K562 (cell line): ENCODE measurements around the gene PYROXD2.

ENCODE experiments used
- ADNP ChIP-seq: fragments of 200-800 bp; sonication (Bioruptor generic); IDR thresholded peaks from 2 replicates; pipeline ENCODE4 v1.6.1; 2016; ENCODE audit warnings: missing genetic modification characterization, missing compliant biosample characterization
- CBFB ChIP-seq: sonication (generic); formaldehyde crosslinking; IDR thresholded peaks from 2 replicates; pipeline ENCODE4 v1.4.0; 2020; ENCODE audit warnings: mild to moderate bottlenecking, missing genetic modification reagents
- CHD2 ChIP-seq: IDR thresholded peaks from 2 replicates; pipeline ENCODE4 v1.6.1; 2011; ENCODE audit warnings: low read depth, low read length
- CHD4 ChIP-seq: fragments of 200-600 bp; sonication (generic); IDR thresholded peaks from 3 replicates; pipeline ENCODE4 v1.6.1; 2012; ENCODE audit warnings: low read depth, mild to moderate bottlenecking, mixed read lengths, low read length, inconsistent platforms; ENCODE audit not compliant: insufficient read depth, insufficient replicate concordance, poor library complexity, severe bottlenecking
- DPF2 ChIP-seq: fragments of 450-650 bp; IDR thresholded peaks from 2 replicates; pipeline ENCODE4 v1.6.1; 2016
- ETV6 ChIP-seq, 3 experiments: fragments of 150-350 bp in 1 of 3; sonication (generic) in 1 of 3; formaldehyde crosslinking in 1 of 3; IDR thresholded peaks; 2 replicates each; pipeline versions ENCODE4 v1.6.1 to v1.8.0; 2014 to 2022; ENCODE audit warnings: borderline replicate concordance in 2 of 3, low read depth in 2 of 3, antibody characterized with exemption in 1 of 3, low read length in 1 of 3, mild to moderate bottlenecking in 1 of 3, missing genetic modification reagents in 1 of 3
- MYNN ChIP-seq, 2 experiments: sonication (generic); formaldehyde crosslinking in 1 of 2; IDR thresholded peaks; 2 replicates each; pipeline versions ENCODE4 v1.5.0 to v1.6.1; 2016 to 2020; ENCODE audit warnings: antibody characterized with exemption in 1 of 2, missing genetic modification reagents in 1 of 2
- NCOA1 ChIP-seq: fragments of 450-650 bp; IDR thresholded peaks from 2 replicates; pipeline ENCODE4 v1.6.1; 2016; ENCODE audit warnings: low read depth
- SIX5 ChIP-seq, 2 experiments: IDR thresholded peaks; 2 replicates each; pipeline ENCODE4 v1.6.1; 2011; ENCODE audit warnings: low read length in 2 of 2, borderline replicate concordance in 1 of 2, low read depth in 1 of 2, mild to moderate bottlenecking in 1 of 2, moderate library complexity in 1 of 2; ENCODE audit not compliant: insufficient read depth in 1 of 2
- SRSF1 ChIP-seq: fragments of 200-400 bp; formaldehyde crosslinking; IDR thresholded peaks from 2 replicates; pipeline ENCODE4 v1.6.1; 2017; ENCODE audit warnings: mild to moderate bottlenecking, low read depth, low read length, moderate library complexity
- TEAD1 ChIP-seq, 2 experiments: fragments of 450-650 bp in 1 of 2; sonication (generic) in 1 of 2; formaldehyde crosslinking; IDR thresholded peaks; 2 replicates each; pipeline versions ENCODE4 v1.4.0 to v1.8.0; 2020 to 2022; ENCODE audit warnings: mild to moderate bottlenecking in 2 of 2, missing genetic modification reagents in 1 of 2
- XRCC5 ChIP-seq: fragments of 200-400 bp; formaldehyde crosslinking; IDR thresholded peaks from 2 replicates; pipeline ENCODE4 v1.6.1; 2017; ENCODE audit warnings: low read depth, mild to moderate bottlenecking, low read length
- TF ChIP-seq, protein P1 (sequence below), 2 experiments: fragments of 450-650 bp in 1 of 2; sonication (generic) in 1 of 2; formaldehyde crosslinking in 1 of 2; IDR thresholded peaks in 1 of 2; conservative IDR thresholded peaks in 1 of 2; 2 replicates each; pipeline versions ENCODE4 v1.6.1 to v1.8.1; 2016 to 2023; ENCODE audit warnings: mild to moderate bottlenecking in 2 of 2, moderate library complexity in 2 of 2, inconsistent platforms in 1 of 2, missing genetic modification reagents in 1 of 2
- TF ChIP-seq, protein P2 (sequence below), 3 experiments: IDR thresholded peaks in 2 of 3; conservative IDR thresholded peaks in 1 of 3; 2 replicates each; pipeline ENCODE4 v1.5.1; 2011 to 2012; ENCODE audit warnings: low read length in 3 of 3, mild to moderate bottlenecking in 3 of 3, control low read depth in 2 of 3, improper control_type of control experiment in 1 of 3, inconsistent platforms in 1 of 3, low read depth in 1 of 3, mixed read lengths in 1 of 3, moderate library complexity in 1 of 3; ENCODE audit not compliant: insufficient read depth in 2 of 3

DNA sequence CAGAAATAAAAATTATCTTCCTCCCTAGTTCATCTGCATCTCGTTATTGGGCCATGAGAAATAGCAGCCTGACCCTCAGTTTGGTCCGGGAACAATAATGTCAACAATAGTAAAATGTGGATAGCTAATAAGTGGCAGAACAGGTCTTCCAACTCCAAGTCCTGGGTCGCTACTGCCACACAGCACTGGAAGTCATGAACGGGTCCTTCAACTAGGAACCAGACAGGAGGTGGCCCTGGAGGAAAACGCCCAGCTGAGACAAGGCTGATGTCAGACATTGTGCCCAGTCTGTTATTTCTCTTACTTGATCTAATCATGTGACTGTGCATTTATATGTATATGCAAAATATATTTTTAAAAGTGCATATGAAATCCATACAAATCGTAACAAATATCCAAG, 51.8 kb downstream of the PYROXD2 start:
- TF ChIP-seq XRCC5 (no peak), SIX5 (IDR thresholded peaks at IDR 0.05; ENCODE audit: borderline replicate concordance in 1 of 2, insufficient read depth in 1 of 2, low read depth in 1 of 2, low read length in 2 of 2) (no peak), NCOA1 (no peak), CBFB (CRISPR knock-in tag) (no peak), MYNN (IDR thresholded peaks at IDR 0.05) (no peak), MYNN (CRISPR knock-in tag; IDR thresholded peaks at IDR 0.05) (no peak), DPF2 (no peak), CHD2 (no peak), ETV6 (IDR thresholded peaks at IDR 0.05; ENCODE audit: borderline replicate concordance in 1 of 2, low read depth in 2 of 2, low read length in 1 of 2) (no peak), ETV6 (CRISPR knock-in tag; IDR thresholded peaks at IDR 0.05; ENCODE audit: borderline replicate concordance) (no peak), CHD4 (no peak), SRSF1 (no peak), TEAD1 (CRISPR knock-in tag; IDR thresholded peaks at IDR 0.05) (no peak), ADNP (no peak)
- TF ChIP-seq, protein P1, sequence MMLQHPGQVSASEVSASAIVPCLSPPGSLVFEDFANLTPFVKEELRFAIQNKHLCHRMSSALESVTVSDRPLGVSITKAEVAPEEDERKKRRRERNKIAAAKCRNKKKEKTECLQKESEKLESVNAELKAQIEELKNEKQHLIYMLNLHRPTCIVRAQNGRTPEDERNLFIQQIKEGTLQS (IDR thresholded peaks at IDR 0.05), result no peak
- TF ChIP-seq, protein P1 (CRISPR knock-in tag; conservative IDR thresholded peaks at IDR 0.05), result no peak
- TF ChIP-seq, protein P2, sequence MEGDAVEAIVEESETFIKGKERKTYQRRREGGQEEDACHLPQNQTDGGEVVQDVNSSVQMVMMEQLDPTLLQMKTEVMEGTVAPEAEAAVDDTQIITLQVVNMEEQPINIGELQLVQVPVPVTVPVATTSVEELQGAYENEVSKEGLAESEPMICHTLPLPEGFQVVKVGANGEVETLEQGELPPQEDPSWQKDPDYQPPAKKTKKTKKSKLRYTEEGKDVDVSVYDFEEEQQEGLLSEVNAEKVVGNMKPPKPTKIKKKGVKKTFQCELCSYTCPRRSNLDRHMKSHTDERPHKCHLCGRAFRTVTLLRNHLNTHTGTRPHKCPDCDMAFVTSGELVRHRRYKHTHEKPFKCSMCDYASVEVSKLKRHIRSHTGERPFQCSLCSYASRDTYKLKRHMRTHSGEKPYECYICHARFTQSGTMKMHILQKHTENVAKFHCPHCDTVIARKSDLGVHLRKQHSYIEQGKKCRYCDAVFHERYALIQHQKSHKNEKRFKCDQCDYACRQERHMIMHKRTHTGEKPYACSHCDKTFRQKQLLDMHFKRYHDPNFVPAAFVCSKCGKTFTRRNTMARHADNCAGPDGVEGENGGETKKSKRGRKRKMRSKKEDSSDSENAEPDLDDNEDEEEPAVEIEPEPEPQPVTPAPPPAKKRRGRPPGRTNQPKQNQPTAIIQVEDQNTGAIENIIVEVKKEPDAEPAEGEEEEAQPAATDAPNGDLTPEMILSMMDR (IDR thresholded peaks at IDR 0.05 in 2 of 3, conservative IDR thresholded peaks at IDR 0.05 in 1 of 3; ENCODE audit: insufficient read depth in 2 of 3, low read depth in 1 of 3, low read length in 3 of 3), result no peak
